ENCODE data around the gene SCN8A.

DNA sequence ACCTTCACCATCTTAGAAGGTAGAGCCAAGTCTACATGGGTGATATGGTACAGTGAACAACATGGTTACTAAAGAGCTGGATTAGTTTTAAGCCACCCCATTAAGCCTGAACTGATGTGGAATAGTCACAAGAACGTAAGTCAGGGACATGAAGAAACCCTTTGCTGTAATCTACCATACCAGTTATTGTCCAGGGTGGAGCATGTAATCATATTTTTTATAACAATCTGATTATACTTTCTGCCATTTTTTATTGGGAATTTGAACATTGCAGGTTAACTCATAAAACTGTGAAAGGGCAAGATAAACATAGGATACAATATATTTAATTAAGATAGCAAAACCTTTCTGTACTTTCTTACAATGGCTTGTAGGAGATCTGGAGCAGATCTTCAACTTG, 153.9 kb downstream of the SCN8A start:
- TF ChIP-seq, protein P1, sequence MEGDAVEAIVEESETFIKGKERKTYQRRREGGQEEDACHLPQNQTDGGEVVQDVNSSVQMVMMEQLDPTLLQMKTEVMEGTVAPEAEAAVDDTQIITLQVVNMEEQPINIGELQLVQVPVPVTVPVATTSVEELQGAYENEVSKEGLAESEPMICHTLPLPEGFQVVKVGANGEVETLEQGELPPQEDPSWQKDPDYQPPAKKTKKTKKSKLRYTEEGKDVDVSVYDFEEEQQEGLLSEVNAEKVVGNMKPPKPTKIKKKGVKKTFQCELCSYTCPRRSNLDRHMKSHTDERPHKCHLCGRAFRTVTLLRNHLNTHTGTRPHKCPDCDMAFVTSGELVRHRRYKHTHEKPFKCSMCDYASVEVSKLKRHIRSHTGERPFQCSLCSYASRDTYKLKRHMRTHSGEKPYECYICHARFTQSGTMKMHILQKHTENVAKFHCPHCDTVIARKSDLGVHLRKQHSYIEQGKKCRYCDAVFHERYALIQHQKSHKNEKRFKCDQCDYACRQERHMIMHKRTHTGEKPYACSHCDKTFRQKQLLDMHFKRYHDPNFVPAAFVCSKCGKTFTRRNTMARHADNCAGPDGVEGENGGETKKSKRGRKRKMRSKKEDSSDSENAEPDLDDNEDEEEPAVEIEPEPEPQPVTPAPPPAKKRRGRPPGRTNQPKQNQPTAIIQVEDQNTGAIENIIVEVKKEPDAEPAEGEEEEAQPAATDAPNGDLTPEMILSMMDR (IDR thresholded peaks at IDR 0.05), result no peak
- TF ChIP-seq POLR2A (IDR thresholded peaks at IDR 0.05), result no peak
